SK-N-SH treated with all-trans-retinoic acid at 6 μM for 48 hours (cell line): ENCODE data around the gene ADSS1.

Experiments used
- ATAC-seq: fragments of 200-7000 bp; cut with Tn5 transposase; 3 replicates; pipeline ENCODE4 v1.9.1; 2020; ENCODE audit warnings: mild to moderate bottlenecking, moderate library complexity
- ARNTL ChIP-seq: fragments of 450-650 bp; formaldehyde crosslinking; IDR thresholded peaks from 2 replicates; pipeline ENCODE4 v1.5.0; 2020; ENCODE audit warnings: low read depth, mild to moderate bottlenecking, moderate library complexity, borderline replicate concordance
- BACH2 ChIP-seq: fragments of 250-450 bp; sonication (Bioruptor Pico); IDR thresholded peaks from 2 replicates; pipeline ENCODE4 v1.9.0; 2021; ENCODE audit warnings: mild to moderate bottlenecking, borderline replicate concordance
- CREB5 ChIP-seq: fragments of 250-450 bp; sonication (Bioruptor Pico); IDR thresholded peaks from 2 replicates; pipeline ENCODE4 v1.5.1; 2020; ENCODE audit warnings: low read depth, mild to moderate bottlenecking, moderate library complexity
- CSDC2 ChIP-seq: fragments of 250-450 bp; sonication (Bioruptor Pico); IDR thresholded peaks from 2 replicates; pipeline ENCODE4 v1.5.0; 2020; ENCODE audit warnings: mild to moderate bottlenecking, moderate library complexity
- CSRNP3 ChIP-seq: fragments of 250-450 bp; sonication (Bioruptor Pico); IDR thresholded peaks from 2 replicates; pipeline ENCODE4 v1.5.1; 2021; ENCODE audit warnings: mild to moderate bottlenecking, moderate library complexity
- GLIS3 ChIP-seq: fragments of 250-450 bp; sonication (Bioruptor Pico); IDR thresholded peaks from 2 replicates; pipeline ENCODE4 v1.5.0; 2020; ENCODE audit warnings: mild to moderate bottlenecking, moderate library complexity
- OSR1 ChIP-seq: fragments of 250-450 bp; sonication (Bioruptor Pico); IDR thresholded peaks from 2 replicates; pipeline ENCODE4 v1.8.0; 2022; ENCODE audit warnings: moderate library complexity, mild to moderate bottlenecking, inconsistent platforms
- PATZ1 ChIP-seq: fragments of 250-450 bp; sonication (Bioruptor Pico); IDR thresholded peaks from 2 replicates; pipeline ENCODE4 v1.8.0; 2020; ENCODE audit warnings: mild to moderate bottlenecking, moderate library complexity, borderline replicate concordance
- POU6F1 ChIP-seq: fragments of 250-450 bp; sonication (Bioruptor Pico); IDR thresholded peaks from 2 replicates; pipeline ENCODE4 v1.8.0; 2021; ENCODE audit warnings: low read depth, mild to moderate bottlenecking, moderate library complexity, borderline replicate concordance
- PPARA ChIP-seq: fragments of 250-450 bp; sonication (Bioruptor Pico); IDR thresholded peaks from 2 replicates; pipeline ENCODE4 v1.5.0; 2020; ENCODE audit warnings: mild to moderate bottlenecking, borderline replicate concordance
- RARB ChIP-seq: fragments of 250-450 bp; sonication (Bioruptor Pico); IDR thresholded peaks from 2 replicates; pipeline ENCODE4 v1.8.0; 2021; ENCODE audit warnings: mild to moderate bottlenecking, moderate library complexity
- SNAI2 ChIP-seq: fragments of 250-450 bp; sonication (Bioruptor Pico); IDR thresholded peaks from 2 replicates; pipeline ENCODE4 v1.5.0; 2020; ENCODE audit warnings: mild to moderate bottlenecking, moderate library complexity
- TCF4 ChIP-seq: fragments of 250-450 bp; sonication (Bioruptor Pico); IDR thresholded peaks from 2 replicates; pipeline ENCODE4 v1.8.0; 2021; ENCODE audit warnings: mild to moderate bottlenecking, moderate library complexity, borderline replicate concordance
- TOX ChIP-seq: fragments of 250-450 bp; sonication (Bioruptor Pico); IDR thresholded peaks from 2 replicates; pipeline ENCODE4 v1.8.0; 2021; ENCODE audit warnings: mild to moderate bottlenecking, moderate library complexity, borderline replicate concordance
- TSHZ2 ChIP-seq: fragments of 250-450 bp; sonication (Bioruptor Pico); IDR thresholded peaks from 2 replicates; pipeline ENCODE4 v1.5.0; 2020; ENCODE audit warnings: mild to moderate bottlenecking, moderate library complexity
- ZC3H10 ChIP-seq: fragments of 250-450 bp; sonication (Bioruptor Pico); IDR thresholded peaks from 2 replicates; pipeline ENCODE4 v1.5.1; 2021; ENCODE audit warnings: mild to moderate bottlenecking, moderate library complexity
- ZFP3 ChIP-seq: fragments of 250-450 bp; sonication (Bioruptor Pico); IDR thresholded peaks from 2 replicates; pipeline ENCODE4 v1.5.0; 2020; ENCODE audit warnings: mild to moderate bottlenecking, moderate library complexity
- ZFP30 ChIP-seq: fragments of 450-650 bp; formaldehyde crosslinking; IDR thresholded peaks from 2 replicates; pipeline ENCODE4 v1.5.0; 2022; ENCODE audit warnings: mild to moderate bottlenecking, moderate library complexity
- ZNF565 ChIP-seq: fragments of 450-650 bp; formaldehyde crosslinking; conservative IDR thresholded peaks from 2 replicates; pipeline ENCODE4 v1.5.0; 2020; ENCODE audit warnings: low read depth, mild to moderate bottlenecking, moderate library complexity
- ZNF70 ChIP-seq: fragments of 450-650 bp; formaldehyde crosslinking; IDR thresholded peaks from 2 replicates; pipeline ENCODE4 v1.5.0; 2020; ENCODE audit warnings: mild to moderate bottlenecking, moderate library complexity
- ZNF8 ChIP-seq: fragments of 450-650 bp; formaldehyde crosslinking; IDR thresholded peaks from 2 replicates; pipeline ENCODE4 v1.5.0; 2020; ENCODE audit warnings: mild to moderate bottlenecking, moderate library complexity

ADSS1 gene

GRCh38 chr14:104700225-104700651, 23.8 kb upstream of the ADSS1 start:
- no peak for ATAC-seq
- TF ChIP-seq PATZ1 (no peak), BACH2 (no peak), ZNF565 (no peak), ZC3H10 (CRISPR knock-in tag) (no peak), TCF4 (no peak), ZFP3 (CRISPR knock-in tag) (no peak), CREB5 (no peak), ZNF8 (CRISPR knock-in tag) (no peak), RARB (CRISPR knock-in tag) (no peak), PPARA (CRISPR knock-in tag) (no peak), SNAI2 (CRISPR knock-in tag) (no peak), GLIS3 (CRISPR knock-in tag) (no peak), OSR1 (CRISPR knock-in tag) (no peak), ZFP30 (no peak), TOX (CRISPR knock-in tag) (no peak), POU6F1 (CRISPR knock-in tag) (no peak), CSDC2 (CRISPR knock-in tag) (no peak), CSRNP3 (no peak)

- TF ChIP-seq ZNF70 (CRISPR knock-in tag), result no peak
- no peak for TF ChIP-seq BACH2
- TF ChIP-seq POU6F1 (CRISPR knock-in tag), result no peak
- TF ChIP-seq TOX (CRISPR knock-in tag), result no peak
- TF ChIP-seq ARNTL, result no peak
- TF ChIP-seq, all 23 proteins: peak for 0
- ATAC-seq, result no peak
These were observed 23.2 kb upstream of the ADSS1 start for GRCh38 chr14:104700747-104701217.

GRCh38 chr14:104701383-104702076, 22.5 kb upstream of the ADSS1 start:
- no peak for TF ChIP-seq ZNF565
- ATAC-seq, result no peak

- no peak for ATAC-seq
- TF ChIP-seq BACH2 (no peak), TSHZ2 (CRISPR knock-in tag) (no peak), ZNF565 (no peak), CSRNP3 (no peak), ZC3H10 (CRISPR knock-in tag) (no peak), POU6F1 (CRISPR knock-in tag) (no peak)
These were observed 21.9 kb upstream of the ADSS1 start for GRCh38 chr14:104702106-104702505.
